A204.1 (cell line): ENCODE results near the gene SRSF12.
"Not testable (repeated sequence)": the region's sequence is repeated elsewhere in the genome, so short reads cannot be mapped to it uniquely, and the experiment has no call there.

Source experiments
- FAIRE-seq: peaks from 2 replicates; lab custom pipeline; 2012; peaks lifted over from hg19 to GRCh38; lab: Jason Lieb, UNC

Gene SRSF12

GRCh38 chr6:89071036-89071435 is 46.8 kb downstream of the SRSF12 start:
- no peak for FAIRE-seq

GRCh38 chr6:89069536-89070163 is 48.2 kb downstream of the SRSF12 start:
- FAIRE-seq, result no peak

GRCh38 chr6:89068695-89069094 is 49.2 kb downstream of the SRSF12 start:
- no peak for FAIRE-seq

DNA sequence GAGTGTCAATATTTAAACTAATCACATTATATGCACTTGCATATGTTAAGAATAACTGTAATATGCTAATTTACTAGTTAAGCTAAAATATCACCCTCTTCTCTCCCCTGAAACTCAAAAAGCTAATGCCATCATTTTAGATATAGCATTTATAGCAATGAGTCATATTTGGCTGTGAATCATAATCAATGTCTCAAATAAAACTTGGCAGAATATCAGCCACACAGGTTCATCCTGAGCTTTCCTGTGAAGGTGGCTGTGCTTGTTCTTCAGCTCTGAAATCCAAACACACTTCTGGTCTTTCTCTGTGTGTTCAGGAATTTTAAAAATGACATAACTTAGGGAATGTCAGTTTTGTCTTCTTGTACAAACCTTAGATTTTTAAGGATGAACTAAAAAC is 50.1 kb downstream of the SRSF12 start:
- FAIRE-seq, result no peak

DNA sequence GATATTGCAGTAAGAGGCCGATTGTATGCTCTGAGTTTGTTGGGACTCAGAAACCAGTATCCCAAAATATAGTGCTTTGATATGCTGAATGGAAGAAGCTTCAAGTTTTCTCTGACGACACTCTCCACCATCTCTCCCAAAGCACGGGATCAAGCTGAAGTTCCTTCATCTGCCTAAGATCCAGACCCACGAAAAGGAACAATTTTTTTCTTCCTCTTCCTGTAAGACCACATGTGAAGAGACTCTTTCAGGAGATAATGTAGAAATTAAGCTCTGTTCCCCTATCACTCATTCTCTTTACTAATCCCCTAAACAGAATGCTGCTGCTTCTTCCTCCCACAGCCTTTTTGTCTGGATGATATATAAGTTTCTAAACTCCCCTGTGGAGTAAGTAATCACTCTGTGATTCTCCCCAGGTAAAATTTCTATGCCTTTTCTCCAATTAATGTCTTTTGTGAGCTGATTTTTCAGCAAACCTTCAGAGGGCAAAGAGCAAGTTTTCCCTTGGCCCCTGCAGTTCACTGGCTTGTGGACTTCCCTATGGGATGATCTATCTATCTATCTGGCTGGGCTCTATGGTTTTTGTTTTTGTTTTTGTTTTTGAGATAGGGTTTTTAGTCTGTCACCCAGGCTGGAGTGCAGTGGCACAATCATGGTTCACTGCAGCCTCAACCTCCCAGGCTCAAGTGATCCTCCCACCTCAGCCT is 50.8 kb downstream of the SRSF12 start:
- no peak for FAIRE-seq

DNA sequence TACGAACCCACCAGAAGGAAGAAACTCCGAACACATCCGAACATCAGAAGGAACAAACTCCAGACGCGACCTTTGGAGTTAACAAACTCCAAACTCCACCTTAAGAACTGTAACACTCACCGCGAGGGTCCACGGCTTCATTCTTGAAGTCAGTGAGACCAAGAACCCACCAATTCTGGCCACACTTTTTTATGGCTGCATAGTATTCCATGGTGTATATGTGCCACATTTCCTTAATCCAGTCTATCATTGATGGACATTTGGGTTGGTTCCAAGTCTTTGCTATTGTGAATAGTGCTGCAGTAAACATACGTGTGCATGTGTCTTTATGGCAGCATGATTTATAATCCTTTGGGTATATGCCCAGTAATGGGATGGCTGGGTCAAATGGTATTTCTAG is 51.8 kb downstream of the SRSF12 start:
- FAIRE-seq, result not testable (repeated sequence)

DNA sequence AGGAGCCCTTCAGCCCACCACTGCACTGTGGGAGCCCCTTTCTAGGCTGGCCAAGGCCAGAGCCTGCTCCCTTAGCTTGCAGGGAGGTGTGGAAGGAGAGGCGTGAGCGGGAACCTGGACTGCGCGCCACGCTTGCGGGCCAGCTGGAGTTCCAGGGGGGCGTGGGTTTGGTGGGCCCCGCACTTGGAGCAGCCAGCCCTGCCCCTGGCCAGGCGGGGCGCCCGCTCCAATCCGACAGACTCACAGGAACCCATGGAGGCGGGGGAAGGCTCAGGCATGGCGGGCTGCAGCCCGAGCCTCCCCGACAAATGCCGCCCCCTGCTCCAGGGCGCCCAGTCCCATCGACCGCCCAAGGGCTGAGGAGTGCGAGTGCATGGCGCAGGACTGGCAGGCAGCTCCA is 52.9 kb downstream of the SRSF12 start:
- FAIRE-seq, result not testable (repeated sequence)

DNA sequence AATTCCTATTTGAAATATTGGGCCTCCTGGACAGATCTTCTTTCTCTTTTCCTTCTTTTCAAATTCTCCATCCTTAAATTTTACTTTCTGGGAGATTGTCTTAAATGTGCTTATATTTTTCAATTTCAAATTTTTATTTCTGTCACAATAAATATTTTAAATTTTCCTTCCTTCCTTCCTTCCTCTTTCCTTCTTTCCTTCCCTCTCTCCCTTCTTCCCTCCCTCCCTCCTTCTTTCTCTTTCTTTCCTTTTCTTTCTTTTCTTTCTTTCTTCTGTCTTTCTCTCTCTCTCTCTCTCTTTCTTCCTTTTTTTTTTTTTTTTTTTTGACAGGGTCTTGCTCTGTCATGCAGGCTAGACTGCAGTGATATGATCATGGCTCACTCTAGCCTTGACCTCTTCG is 54.0 kb downstream of the SRSF12 start:
- no peak for FAIRE-seq

GRCh38 chr6:89059227-89059626 is 58.6 kb downstream of the SRSF12 start:
- no peak for FAIRE-seq

DNA sequence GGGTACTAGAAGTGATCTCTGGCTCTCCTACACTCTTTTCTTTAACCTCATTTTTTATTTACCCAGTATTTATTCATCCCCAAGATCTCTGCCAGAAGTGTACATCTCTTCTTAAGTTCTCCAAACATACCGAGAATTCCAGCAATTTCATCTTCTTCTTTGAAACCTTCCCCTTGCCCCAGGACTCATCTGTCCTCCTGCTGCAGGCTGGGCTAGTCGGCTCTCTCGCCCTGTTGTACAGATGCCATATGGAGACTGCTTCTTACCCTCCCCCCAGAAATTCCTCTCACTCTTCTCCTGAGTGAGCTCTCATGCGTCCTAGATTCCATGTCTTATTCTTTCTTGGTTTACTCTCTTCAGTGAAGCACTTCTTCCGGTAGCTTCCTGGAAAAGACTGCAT is 59.2 kb downstream of the SRSF12 start:
- FAIRE-seq, result no peak

DNA sequence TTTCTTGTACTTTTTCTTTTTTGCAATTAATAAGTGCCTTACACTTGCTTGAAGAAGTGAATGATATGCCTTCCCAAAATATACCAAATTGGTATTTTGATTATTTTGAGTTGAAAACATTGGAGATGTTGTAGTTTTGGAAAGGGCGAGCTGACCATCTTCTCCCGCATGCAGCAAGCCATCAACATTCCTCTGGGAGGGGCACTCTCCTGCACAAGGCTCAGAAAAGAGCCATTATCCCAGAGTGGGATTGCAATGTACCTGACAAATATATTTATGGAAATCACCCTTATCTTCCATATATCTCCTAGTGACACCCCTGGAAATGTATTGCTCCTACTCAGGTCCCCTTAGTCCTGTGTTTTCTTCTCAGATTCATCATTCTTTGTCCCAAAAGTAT is 60.1 kb downstream of the SRSF12 start:
- no peak for FAIRE-seq

- no peak for FAIRE-seq
These were observed 63.7 kb downstream of the SRSF12 start for GRCh38 chr6:89054208-89054607.

DNA sequence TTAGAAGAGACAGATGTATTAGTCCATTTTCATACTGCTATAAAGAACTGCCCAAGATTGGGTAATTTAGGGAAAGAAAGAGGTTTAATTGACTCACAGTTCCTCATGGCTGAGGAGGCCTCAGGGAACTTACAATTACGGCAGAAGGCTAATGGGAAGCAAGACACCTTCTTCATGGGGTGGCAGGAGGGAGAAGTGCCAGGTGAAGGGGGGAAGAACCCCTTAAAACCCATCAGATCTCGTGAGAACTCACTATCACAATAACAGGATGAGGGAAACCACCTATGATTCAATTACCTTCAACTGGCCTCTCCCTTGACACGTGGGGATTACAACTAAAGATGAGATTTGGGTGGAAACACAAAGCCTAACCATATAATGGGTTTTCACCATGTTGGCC is 66.2 kb downstream of the SRSF12 start:
- no peak for FAIRE-seq

- no peak for FAIRE-seq
These were observed 67.2 kb downstream of the SRSF12 start for GRCh38 chr6:89050697-89051096.

- no peak for FAIRE-seq
These were observed 67.7 kb downstream of the SRSF12 start for GRCh38 chr6:89050155-89050554.

GRCh38 chr6:89048985-89049384 is 68.9 kb downstream of the SRSF12 start:
- FAIRE-seq, result no peak

DNA sequence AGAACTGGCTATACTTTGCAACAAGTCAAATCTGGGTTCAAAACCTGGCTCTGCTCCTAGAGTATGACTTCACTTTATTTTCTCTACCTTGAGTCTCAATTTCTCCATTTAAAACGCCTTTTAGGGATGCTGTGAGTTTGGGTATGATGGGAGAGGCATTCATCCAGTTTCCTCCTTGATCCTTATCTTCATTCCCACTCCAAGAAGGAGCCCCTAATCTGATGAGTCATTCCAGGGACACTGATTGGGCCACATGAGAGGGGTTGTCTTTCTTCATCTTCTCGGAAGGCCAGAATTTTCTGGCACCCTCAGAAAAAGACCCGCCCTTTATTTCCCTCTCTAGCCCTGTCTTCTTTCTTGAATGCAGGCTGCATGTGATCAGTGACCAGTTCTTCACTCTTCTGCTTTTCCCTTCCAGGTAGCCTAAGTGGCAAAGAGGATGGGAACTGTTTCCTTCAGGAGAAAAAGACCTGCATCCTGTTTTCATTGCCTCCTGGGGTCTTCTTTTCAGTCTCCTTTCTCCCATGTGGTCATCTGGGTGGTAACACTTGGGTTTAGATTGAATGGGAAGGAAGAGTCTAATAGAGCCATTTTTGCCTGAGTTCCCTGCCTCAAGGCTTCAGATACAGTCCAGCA is 69.5 kb downstream of the SRSF12 start:
- FAIRE-seq, result no peak

- FAIRE-seq, result no peak
These were observed 70.4 kb downstream of the SRSF12 start for GRCh38 chr6:89047473-89047872.
